RKO (cell line): ENCODE data around the gene CASP3.

Experiments
- DNase-seq: peaks from one replicate; pipeline ENCODE4 v3.0.0-alpha.2; 2016; ENCODE audit warnings: low spot score

CASP3 gene

GRCh38 chr4:184649026-184649970, at the start of gene CASP3, which contains the start of gene PRIMPOL:
Gene CASP3, minus strand, starts transcription at chr4:184649447. Its CDS starts 10,994 bp downstream, at chr4:184638453.
Gene PRIMPOL, plus strand, starts transcription at chr4:184649738. Its CDS starts 7,403 bp downstream, at chr4:184657141.
- DNase-seq: peak; percentile 92

DNA sequence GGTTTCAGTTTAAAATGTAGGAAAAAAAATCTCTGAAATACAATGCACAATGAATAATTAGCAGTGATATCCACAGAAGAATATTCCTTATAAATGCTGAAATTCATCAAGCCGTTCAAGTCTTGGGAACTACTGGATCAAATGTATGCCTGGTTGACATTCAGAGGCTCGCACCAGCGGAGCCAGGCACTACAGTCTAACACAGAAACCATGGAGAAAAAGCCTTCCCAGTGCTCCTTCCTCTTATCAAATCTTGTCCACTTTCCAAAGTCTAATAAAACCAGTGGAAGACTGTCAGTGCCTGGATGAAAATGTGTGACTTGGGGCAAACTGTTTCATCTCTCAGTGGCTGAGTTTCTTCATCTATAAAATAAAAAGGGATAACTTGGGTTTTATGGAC, 48.7 kb upstream of the CASP3 start:
- DNase-seq: no peak

DNA sequence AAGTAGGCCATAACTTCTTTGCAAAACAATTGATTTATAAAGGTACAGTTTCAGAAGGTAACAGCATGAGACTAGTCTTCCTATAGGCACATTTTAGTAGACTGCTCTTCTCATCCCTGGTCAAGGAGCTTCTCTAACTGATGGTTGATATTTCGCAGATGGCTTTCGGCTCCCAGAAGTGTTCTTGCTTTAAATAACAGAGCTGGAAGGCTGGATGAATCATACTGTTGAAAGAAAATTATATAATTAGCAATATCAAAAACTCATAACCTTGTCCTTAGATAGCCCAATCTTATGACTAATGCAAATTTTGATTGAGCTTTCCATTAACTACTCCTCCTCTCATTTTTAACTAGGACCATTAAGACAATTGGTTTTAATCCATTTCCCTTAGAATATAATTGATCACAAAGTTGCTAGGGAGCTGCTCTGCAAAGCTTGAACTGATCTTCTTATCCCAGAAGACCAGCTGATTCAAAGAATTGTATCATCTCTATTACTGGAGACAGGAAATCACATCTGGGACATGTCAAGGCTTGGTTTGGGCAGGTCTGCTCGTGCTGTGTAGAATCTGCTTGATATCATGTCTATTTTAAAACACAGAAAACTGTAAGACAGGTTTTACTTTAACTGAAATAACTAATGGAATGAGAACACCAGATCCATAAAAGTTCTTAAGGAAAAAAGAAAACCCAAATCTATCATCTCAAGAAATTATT, 46.1 kb upstream of the CASP3 start:
- DNase-seq: no peak

DNA sequence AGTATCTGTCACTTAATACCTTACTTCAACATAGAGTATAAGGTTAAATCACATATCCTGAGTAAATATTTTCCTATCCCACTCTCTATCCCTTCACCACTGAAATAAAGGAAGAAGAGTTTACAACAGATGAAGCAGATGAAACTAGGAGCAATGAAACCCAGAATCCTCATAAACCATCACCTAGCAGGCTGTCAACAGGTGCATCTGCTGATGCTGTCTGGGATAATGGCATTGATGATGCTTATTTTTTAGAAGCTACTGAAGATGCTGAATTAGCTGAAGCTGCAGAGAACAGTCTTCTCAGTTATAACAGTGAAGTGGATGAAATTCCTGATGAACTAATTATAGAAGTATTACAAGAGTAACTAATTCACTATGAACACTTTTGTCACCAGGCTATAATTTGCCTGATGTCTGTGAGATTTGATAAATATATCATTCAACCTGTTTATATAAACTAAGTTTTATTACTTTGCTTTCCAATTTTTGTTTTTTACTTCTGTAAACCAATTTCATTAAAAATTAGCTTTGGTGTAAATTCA, 45.2 kb upstream of the CASP3 start:
- DNase-seq: no peak

GRCh38 chr4:184693056-184693455, 43.8 kb upstream of the CASP3 start:
- DNase-seq: no peak

GRCh38 chr4:184689681-184690080, 40.4 kb upstream of the CASP3 start:
- no peak for DNase-seq

- peak; percentile 99 for DNase-seq
These were observed 39.2 kb upstream of the CASP3 start for GRCh38 chr4:184688447-184688846.

DNA sequence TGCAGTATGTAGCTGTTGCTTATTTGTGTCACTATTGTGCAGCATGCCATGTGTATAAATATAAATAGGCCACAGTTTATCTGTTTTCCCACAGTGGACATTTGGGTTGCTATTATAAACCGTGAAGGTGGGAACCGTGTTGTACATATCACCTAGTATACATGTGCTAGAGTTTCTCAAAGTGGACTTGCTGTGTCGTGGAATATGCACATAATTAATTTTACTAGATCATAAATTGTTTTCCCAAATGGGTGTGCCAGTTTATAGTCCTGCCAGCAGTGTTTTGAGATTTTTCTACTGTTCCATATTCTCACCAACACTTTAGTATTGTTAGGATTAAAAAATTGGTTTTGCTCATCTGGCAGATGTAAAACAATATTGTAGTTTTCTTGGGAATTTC, 38.8 kb upstream of the CASP3 start:
- no peak for DNase-seq

- DNase-seq: no peak
These were observed 35.4 kb upstream of the CASP3 start for GRCh38 chr4:184684491-184685189.

DNA sequence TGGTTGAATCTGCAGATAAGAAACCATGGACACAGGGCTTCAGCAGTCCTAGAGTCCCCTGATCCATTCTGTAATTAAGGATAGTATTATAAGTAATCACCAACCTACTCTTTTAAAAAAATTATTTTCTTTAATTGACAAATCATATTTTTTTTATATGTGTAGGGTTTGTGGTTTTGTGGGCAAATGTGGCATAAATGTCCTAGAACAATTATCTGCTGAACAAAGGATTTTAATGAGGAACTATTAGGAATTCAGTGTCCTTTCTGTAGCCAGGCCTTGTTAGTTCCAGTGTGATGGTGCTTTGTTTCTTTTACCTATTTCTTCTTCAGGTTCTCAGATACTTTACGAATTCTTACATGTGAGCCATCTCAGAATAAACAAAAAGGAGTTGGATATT, 32.7 kb upstream of the CASP3 start:
- DNase-seq: no peak

DNA sequence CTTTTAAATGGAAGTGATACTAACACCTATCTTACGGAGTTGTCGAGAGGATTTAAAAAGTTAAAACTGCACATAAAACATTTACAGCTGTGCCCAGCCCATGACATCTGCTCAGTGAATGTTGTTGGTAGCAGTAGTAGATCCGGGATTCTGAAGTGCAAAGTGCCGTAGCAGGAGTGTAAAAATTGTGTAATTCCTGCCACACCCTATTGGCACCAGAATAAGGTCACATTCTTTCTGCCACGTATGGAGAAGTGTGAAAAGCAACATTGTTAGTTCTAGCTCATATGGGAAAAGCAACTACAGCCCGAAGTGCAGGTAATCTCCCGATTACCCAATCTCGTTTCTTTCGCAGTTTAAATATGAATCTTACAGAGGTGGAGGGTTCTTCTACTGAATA, 31.5 kb upstream of the CASP3 start:
- no peak for DNase-seq

GRCh38 chr4:184675821-184676492, 26.7 kb upstream of the CASP3 start:
- no peak for DNase-seq

DNA sequence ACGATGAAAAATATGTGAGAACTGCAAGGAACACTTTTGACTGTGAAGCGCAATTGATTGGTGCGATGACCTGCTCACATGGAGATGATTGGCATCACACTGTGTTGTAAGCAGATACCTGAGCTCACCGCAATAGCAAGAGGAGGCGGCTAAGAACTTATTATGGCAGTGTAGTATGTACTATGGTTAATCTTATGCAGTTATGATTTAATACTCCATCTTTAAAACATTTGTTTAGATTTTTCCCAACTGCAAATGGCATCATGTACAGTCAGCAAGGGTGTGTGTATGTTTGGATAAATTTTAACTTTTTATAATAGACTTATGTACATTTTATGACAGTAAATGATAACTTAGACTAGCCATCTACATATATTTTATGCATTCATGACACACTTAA, 25.8 kb upstream of the CASP3 start:
- DNase-seq: no peak

DNA sequence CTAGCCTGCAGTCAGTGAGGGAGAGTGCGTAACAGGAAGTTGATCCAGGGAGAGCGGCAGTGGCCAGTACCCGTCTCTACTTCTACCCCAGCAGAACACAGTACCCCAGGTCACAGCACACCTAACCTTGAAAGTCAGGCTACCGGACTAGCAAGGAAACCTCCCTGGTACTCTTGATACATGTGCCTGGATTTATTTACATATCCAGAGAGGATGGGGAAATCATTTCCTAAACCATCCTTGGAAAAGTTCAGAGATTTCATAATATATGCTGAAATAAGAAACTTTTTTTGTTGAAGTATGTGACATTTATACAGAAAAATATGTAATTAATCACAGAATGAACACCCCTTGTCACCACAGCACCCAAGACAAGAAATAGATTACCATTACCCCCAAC, 24.8 kb upstream of the CASP3 start:
- no peak for DNase-seq

DNA sequence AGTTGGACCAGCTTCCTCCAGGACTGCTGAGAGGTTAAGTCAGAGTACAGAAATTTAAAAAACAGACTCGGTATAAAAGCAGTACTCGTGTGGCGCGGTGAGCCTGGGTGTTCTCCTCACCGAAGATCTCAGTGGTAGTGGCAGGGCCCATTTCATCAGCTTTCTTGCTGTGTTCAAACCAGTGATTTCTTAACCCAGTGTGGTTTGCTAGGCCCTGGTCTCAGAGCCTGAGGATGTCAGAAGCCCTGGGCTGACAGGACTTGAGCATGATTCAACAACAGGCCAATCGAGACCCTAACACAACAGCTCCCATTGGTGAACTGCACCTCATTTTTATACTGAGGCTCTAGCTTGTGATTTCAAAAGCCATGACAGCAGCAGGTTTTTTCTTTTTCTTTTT, 23.5 kb upstream of the CASP3 start:
- no peak for DNase-seq

- DNase-seq: no peak
These were observed 21.9 kb upstream of the CASP3 start for GRCh38 chr4:184671101-184671500.

- DNase-seq: no peak
These were observed 20.0 kb upstream of the CASP3 start for GRCh38 chr4:184669251-184669650.

DNA sequence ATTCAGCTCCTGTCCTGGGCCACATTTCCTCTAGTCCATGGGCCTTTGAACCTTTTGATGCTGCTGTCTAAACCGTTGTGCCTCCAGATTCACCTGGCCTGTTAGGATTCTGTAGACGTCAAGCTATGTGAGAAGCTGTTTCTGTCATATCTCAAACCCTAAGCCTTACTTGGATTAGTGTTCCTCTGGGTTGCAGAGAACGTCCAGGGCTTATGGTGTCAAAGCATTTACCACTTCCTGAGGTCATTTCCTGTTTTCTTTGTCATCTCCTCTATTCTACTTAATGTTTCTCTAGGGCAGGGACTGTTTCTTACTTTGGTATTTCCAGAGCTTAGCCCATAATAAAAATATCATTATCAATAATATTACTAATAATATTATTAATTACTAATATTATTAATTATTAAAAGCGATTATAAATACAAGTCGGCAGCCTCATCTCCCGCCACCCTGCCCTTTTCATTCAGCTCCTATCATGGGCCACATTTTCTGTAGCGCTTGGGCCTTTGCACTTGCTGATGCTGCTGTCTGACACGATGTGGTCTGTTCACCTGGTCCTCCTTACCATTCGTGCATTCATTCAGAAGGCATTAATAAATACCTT, 19.4 kb upstream of the CASP3 start:
- DNase-seq: no peak

DNA sequence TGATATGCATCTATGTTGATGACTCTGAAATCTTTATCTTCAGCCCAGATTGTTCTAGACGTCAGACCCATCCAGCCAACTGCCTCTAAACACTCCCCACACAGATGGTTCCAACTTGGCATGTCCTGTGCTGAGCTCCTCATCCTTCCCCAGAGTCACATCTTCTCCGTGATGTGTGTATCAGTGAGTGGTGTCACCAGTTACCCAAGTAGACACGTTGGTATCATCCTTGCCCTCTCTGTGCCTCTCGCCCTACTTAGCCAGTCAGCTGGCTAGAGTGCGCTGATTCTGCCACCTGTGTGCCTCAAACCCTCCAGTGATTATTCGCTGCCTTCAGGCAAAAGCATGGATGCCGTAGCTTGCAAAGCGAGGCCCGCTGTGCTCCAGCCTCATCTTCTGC, 18.8 kb upstream of the CASP3 start:
- DNase-seq: no peak

- no peak for DNase-seq
These were observed 17.4 kb upstream of the CASP3 start for GRCh38 chr4:184666670-184667069.
